H9 (cell line): ENCODE measurements around the gene ZNF160. TPM values are rescaled to one million over a fixed set of nuclear protein-coding genes. Genes with fewer than 3 reads are reported as not detected.

Source experiments
- DNase-seq: peaks from one replicate; pipeline ENCODE4 v3.0.0-alpha.2; 2017
- H2AFZ ChIP-seq: one replicate; pipeline ENCODE4 v1.6.1; 2013; ENCODE audit warnings: mild to moderate bottlenecking, low read length, control low read depth, moderate library complexity
- H2AK5ac ChIP-seq: 2 replicates; pipeline ENCODE4 v1.6.1; 2013; ENCODE audit warnings: low read length, control low read depth, mixed read lengths; ENCODE audit not compliant: insufficient read length
- H2BK120ac ChIP-seq: one replicate; pipeline ENCODE4 v1.6.1; 2013; ENCODE audit warnings: low read depth, mild to moderate bottlenecking, low read length, control low read depth, inconsistent platforms; ENCODE audit not compliant: poor library complexity, severe bottlenecking
- H2BK12ac ChIP-seq: 2 replicates; pipeline ENCODE4 v1.6.1; 2013; ENCODE audit warnings: low read length, control low read depth, mixed read lengths, low read depth; ENCODE audit not compliant: insufficient read length
- H2BK15ac ChIP-seq: 2 replicates; pipeline ENCODE4 v1.6.1; 2013; ENCODE audit warnings: low read depth, low read length, control low read depth
- H2BK20ac ChIP-seq: one replicate; pipeline ENCODE4 v1.6.1; 2013; ENCODE audit warnings: low read depth, mild to moderate bottlenecking, low read length, control low read depth, inconsistent platforms; ENCODE audit not compliant: poor library complexity, severe bottlenecking
- H2BK5ac ChIP-seq: 2 replicates; pipeline ENCODE4 v1.6.1; 2013; ENCODE audit warnings: low read length, control low read depth, mixed read lengths; ENCODE audit not compliant: insufficient read length
- H3K14ac ChIP-seq: 2 replicates; pipeline ENCODE4 v1.6.1; 2013; ENCODE audit warnings: low read length, control low read depth; ENCODE audit not compliant: insufficient read depth
- H3K18ac ChIP-seq: 2 replicates; pipeline ENCODE4 v1.6.1; 2013; ENCODE audit warnings: low read depth, mild to moderate bottlenecking, mixed read lengths, low read length, control low read depth; ENCODE audit not compliant: insufficient read length
- H3K23ac ChIP-seq: 2 replicates; pipeline ENCODE4 v1.6.1; 2013; ENCODE audit warnings: low read length, control low read depth, mixed read lengths, low read depth; ENCODE audit not compliant: insufficient read length
- H3K23me2 ChIP-seq: 2 replicates; pipeline ENCODE4 v1.6.1; 2013; ENCODE audit warnings: low read depth, mild to moderate bottlenecking, mixed read lengths, low read length, control low read depth; ENCODE audit not compliant: insufficient read length, poor library complexity, severe bottlenecking
- H3K27ac ChIP-seq: 2 replicates; pipeline ENCODE4 v1.5.1; 2013; ENCODE audit warnings: low read length, control low read depth, mixed read lengths, low read depth; ENCODE audit not compliant: insufficient read length
- H3K27me3 ChIP-seq: 2 replicates; pipeline ENCODE4 v1.6.1; 2013; ENCODE audit warnings: low read length, control low read depth, inconsistent platforms; ENCODE audit not compliant: insufficient read depth
- H3K4ac ChIP-seq: 2 replicates; pipeline ENCODE4 v1.6.1; 2013; ENCODE audit warnings: low read depth, mild to moderate bottlenecking, control low read depth, inconsistent platforms, low read length, moderate library complexity
- H3K4me1 ChIP-seq: 2 replicates; pipeline ENCODE4 v1.6.1; 2013; ENCODE audit warnings: low read length, control low read depth, inconsistent platforms; ENCODE audit not compliant: insufficient read depth
- H3K4me2 ChIP-seq: 2 replicates; pipeline ENCODE4 v1.6.1; 2013; ENCODE audit warnings: low read length, control low read depth, mixed read lengths; ENCODE audit not compliant: insufficient read length, insufficient read depth
- H3K56ac ChIP-seq: 2 replicates; pipeline ENCODE4 v1.6.1; 2013; ENCODE audit warnings: low read depth, mild to moderate bottlenecking, mixed read lengths, low read length, control low read depth; ENCODE audit not compliant: insufficient read length
- H3K79me1 ChIP-seq: 2 replicates; pipeline ENCODE4 v1.6.1; 2013; ENCODE audit warnings: low read depth, mild to moderate bottlenecking, moderate library complexity, low read length, control low read depth, inconsistent platforms; ENCODE audit not compliant: insufficient read depth, poor library complexity, severe bottlenecking
- H3K79me2 ChIP-seq: 2 replicates; pipeline ENCODE4 v1.6.1; 2013; ENCODE audit warnings: low read length, control low read depth, inconsistent platforms; ENCODE audit not compliant: insufficient read depth
- H3K9ac ChIP-seq: 2 replicates; pipeline ENCODE4 v1.6.1; 2013; ENCODE audit warnings: low read length, control low read depth, mixed read lengths; ENCODE audit not compliant: insufficient read length; ENCODE audit errors: extremely low read depth
- H3K9me3 ChIP-seq: one replicate; pipeline ENCODE4 v1.6.1; 2013; ENCODE audit warnings: low read depth, low read length, inconsistent platforms; ENCODE audit not compliant: control insufficient read depth
- H3T11ph ChIP-seq: one replicate; pipeline ENCODE4 v1.6.1; 2013; ENCODE audit warnings: mild to moderate bottlenecking, low read length, control low read depth, inconsistent platforms
- H4K20me1 ChIP-seq: one replicate; pipeline ENCODE4 v1.6.1; 2013; ENCODE audit not compliant: control insufficient read depth, insufficient read length, insufficient read depth
- H4K5ac ChIP-seq: 2 replicates; pipeline ENCODE4 v1.6.1; 2013; ENCODE audit warnings: low read depth, mild to moderate bottlenecking, mixed read lengths, low read length, control low read depth; ENCODE audit not compliant: insufficient read length
- H4K8ac ChIP-seq: replicated peaks from 2 replicates; pipeline ENCODE4 v1.6.1; 2013; ENCODE audit warnings: low read length, control low read depth, mixed read lengths, low read depth; ENCODE audit not compliant: insufficient read length
- H4K91ac ChIP-seq: 2 replicates; pipeline ENCODE4 v1.6.1; 2013; ENCODE audit warnings: low read depth, mild to moderate bottlenecking, moderate library complexity, mixed read lengths, low read length, control low read depth; ENCODE audit not compliant: insufficient read length
- H3K27ac Mint-ChIP-seq, 3 experiments: 2 replicates in 2 of 3; 3 replicates in 1 of 3; pipeline ENCODE4 v1.8.0; 2020 to 2021; ENCODE audit warnings: mixed read lengths in 3 of 3, mild to moderate bottlenecking in 1 of 3, moderate library complexity in 1 of 3
- H3K27me3 Mint-ChIP-seq: 2 replicates; pipeline ENCODE4 v1.8.0; 2021; ENCODE audit warnings: low read depth, mild to moderate bottlenecking, moderate library complexity, mixed read lengths
- H3K36me3 Mint-ChIP-seq, 3 experiments: 2 replicates in 2 of 3; 3 replicates in 1 of 3; pipeline ENCODE4 v1.8.0; 2020 to 2021; ENCODE audit warnings: low read depth in 3 of 3, mixed read lengths in 3 of 3; ENCODE audit not compliant: insufficient read depth in 1 of 3
- H3K4me1 Mint-ChIP-seq, 2 experiments: 2 replicates each; pipeline ENCODE4 v1.8.0; 2020; ENCODE audit warnings: mixed read lengths in 2 of 2
- H3K4me3 Mint-ChIP-seq, 2 experiments: 2 replicates in 1 of 2; 3 replicates in 1 of 2; pipeline ENCODE4 v1.8.0; 2020 to 2021; ENCODE audit warnings: mild to moderate bottlenecking in 2 of 2, mixed read lengths in 2 of 2, moderate library complexity in 1 of 2
- H3K9me3 Mint-ChIP-seq, 2 experiments: 2 replicates in 1 of 2; 3 replicates in 1 of 2; pipeline ENCODE4 v1.8.0; 2020; ENCODE audit warnings: mild to moderate bottlenecking in 2 of 2, mixed read lengths in 2 of 2, moderate library complexity in 1 of 2
- CTCF ChIP-seq: fragments of 200-600 bp; sonication (generic); conservative IDR thresholded peaks from 3 replicates; pipeline ENCODE4 v1.8.0; 2021; ENCODE audit warnings: antibody characterized with exemption, mild to moderate bottlenecking
- WGBS: extraction: QIAGEN DNeasy Blood & Tissue Kit; methylation state at CpG from one replicate; pipeline ENCODE4 v1.1.7; 2013; ENCODE audit warnings: missing lambda C conversion rate, low lambda C conversion rate, mixed read lengths; ENCODE audit not compliant: insufficient read length; ENCODE audit errors: extremely low coverage; 5-methylcytosine and 5-hydroxymethylcytosine counted together
- total RNA-seq: library from RNA; stranded (reverse); gene quantifications from 2 replicates; pipeline ENCODE4 v1.2.1, GENCODE V29; 2021

ZNF160 gene
- total RNA-seq, 1 experiment from 2014 or later, result 31.1 TPM

GRCh38 chr19:53078668-53079067 is 24.6 kb downstream of the ZNF160 start:
- no peak for DNase-seq
- H2BK120ac ChIP-seq, result no peak overlapping the region
- Mint-ChIP-seq H3K36me3 (peaks cover 50 to 69% (median 67%) of the 10 kb centered on the region in 3 experiments), H3K27ac (no peak overlapping the region), H3K27me3 (no peaks in the 10 kb centered on the region), H3K4me1 (peaks cover 6 to 7% of the 10 kb centered on the region in 2 experiments), H3K4me3 (no peak overlapping the region), H3K9me3 (peaks cover 9 to 14% of the 10 kb centered on the region in 2 experiments; a peak in 3 of 5 replicates)
- H3K9me3 ChIP-seq, result no peaks in the 10 kb centered on the region
- no peak overlapping the region for H3K23ac ChIP-seq
- H4K20me1 ChIP-seq, result no peaks in the 10 kb centered on the region
- no peaks in the 10 kb centered on the region for H3K79me1 ChIP-seq
- no peaks in the 10 kb centered on the region for H3K4me1 ChIP-seq
- no peak overlapping the region for H3K56ac ChIP-seq
- H2AFZ ChIP-seq, result no peak overlapping the region
- H3K79me2 ChIP-seq, result no peaks in the 10 kb centered on the region
- no peak overlapping the region for H2BK20ac ChIP-seq
- H3K4ac ChIP-seq, result no peak overlapping the region
- no peak overlapping the region for H3K4me2 ChIP-seq
- no peak overlapping the region for H2BK12ac ChIP-seq
- no peak overlapping the region for H3K9ac ChIP-seq
- H3K23me2 ChIP-seq, result no peaks in the 10 kb centered on the region
- TF ChIP-seq CTCF, result no peak
- H3K18ac ChIP-seq, result no peak overlapping the region
- H3K27ac ChIP-seq, result no peak overlapping the region
- no peaks in the 10 kb centered on the region for H3K27me3 ChIP-seq
- no peak overlapping the region for H2BK15ac ChIP-seq
- H4K8ac ChIP-seq, result no peak overlapping the region
- H3K14ac ChIP-seq, result no peak overlapping the region
- no peak overlapping the region for H3T11ph ChIP-seq
- no peak overlapping the region for H4K5ac ChIP-seq
- no CpG with 5 or more reads among the region's 1 CpG for WGBS
- no peak overlapping the region for H4K91ac ChIP-seq
- H2AK5ac ChIP-seq, result no peak overlapping the region
- no peak overlapping the region for H2BK5ac ChIP-seq
